Breast epithelium (tissue), 3 donors: ENCODE measurements around the gene CFAP91.

Experiments used
- POLR2A ChIP-seq: fragments of 450-650 bp; IDR thresholded peaks from one replicate; pipeline ENCODE4 v1.6.1; 2016; ENCODE audit warnings: antibody characterized with exemption, mild to moderate bottlenecking, moderate library complexity
- POLR2AphosphoS5 ChIP-seq, 3 donors: sonication (generic); formaldehyde crosslinking; IDR thresholded peaks; one replicate each; pipeline ENCODE4 v1.6.1; 2017; ENCODE audit warnings: antibody characterized with exemption in 3 of 3
- TF ChIP-seq, protein P1 (sequence below), 3 donors: fragments of 450-650 bp; IDR thresholded peaks; one replicate each; pipeline ENCODE4 v1.5.1; 2016 to 2017; ENCODE audit warnings: antibody characterized with exemption in 3 of 3, mild to moderate bottlenecking in 3 of 3, moderate library complexity in 3 of 3

- TF ChIP-seq, protein P1, sequence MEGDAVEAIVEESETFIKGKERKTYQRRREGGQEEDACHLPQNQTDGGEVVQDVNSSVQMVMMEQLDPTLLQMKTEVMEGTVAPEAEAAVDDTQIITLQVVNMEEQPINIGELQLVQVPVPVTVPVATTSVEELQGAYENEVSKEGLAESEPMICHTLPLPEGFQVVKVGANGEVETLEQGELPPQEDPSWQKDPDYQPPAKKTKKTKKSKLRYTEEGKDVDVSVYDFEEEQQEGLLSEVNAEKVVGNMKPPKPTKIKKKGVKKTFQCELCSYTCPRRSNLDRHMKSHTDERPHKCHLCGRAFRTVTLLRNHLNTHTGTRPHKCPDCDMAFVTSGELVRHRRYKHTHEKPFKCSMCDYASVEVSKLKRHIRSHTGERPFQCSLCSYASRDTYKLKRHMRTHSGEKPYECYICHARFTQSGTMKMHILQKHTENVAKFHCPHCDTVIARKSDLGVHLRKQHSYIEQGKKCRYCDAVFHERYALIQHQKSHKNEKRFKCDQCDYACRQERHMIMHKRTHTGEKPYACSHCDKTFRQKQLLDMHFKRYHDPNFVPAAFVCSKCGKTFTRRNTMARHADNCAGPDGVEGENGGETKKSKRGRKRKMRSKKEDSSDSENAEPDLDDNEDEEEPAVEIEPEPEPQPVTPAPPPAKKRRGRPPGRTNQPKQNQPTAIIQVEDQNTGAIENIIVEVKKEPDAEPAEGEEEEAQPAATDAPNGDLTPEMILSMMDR (IDR thresholded peaks at IDR 0.05) = no peak
- TF ChIP-seq POLR2A (no peak), POLR2AphosphoS5 (IDR thresholded peaks at IDR 0.05) (no peak)
These were observed 28.9 kb downstream of the CFAP91 start for GRCh38 chr3:119731560-119732343.
